ACC112 (cell line): ENCODE results near the gene KLK2.

Experiments
- H2AFZ ChIP-seq: fragments of 200-600 bp; sonication (generic); one replicate; pipeline ENCODE4 v1.6.0; 2017; ENCODE audit warnings: antibody characterized with exemption, low read length; ENCODE audit not compliant: unreplicated experiment
- H3K27ac ChIP-seq: fragments of 200-600 bp; sonication (generic); 2 replicates; pipeline ENCODE4 v1.5.1; 2014; ENCODE audit warnings: low read depth, mild to moderate bottlenecking, antibody characterized with exemption, low read length, moderate library complexity
- H3K27me3 ChIP-seq: fragments of 200-600 bp; sonication (generic); 2 replicates; pipeline ENCODE4 v1.6.1; 2014; ENCODE audit warnings: mild to moderate bottlenecking, antibody characterized with exemption, low read length, moderate library complexity, mixed read lengths; ENCODE audit not compliant: insufficient read depth
- H3K36me3 ChIP-seq: fragments of 200-600 bp; sonication (generic); 2 replicates; pipeline ENCODE4 v1.6.1; 2016; ENCODE audit warnings: mild to moderate bottlenecking, antibody characterized with exemption, low read length, moderate library complexity, mixed read lengths; ENCODE audit not compliant: insufficient read depth
- H3K4me1 ChIP-seq: fragments of 200-600 bp; sonication (generic); one replicate; pipeline ENCODE4 v1.6.1; 2016; ENCODE audit warnings: low read length, mixed read lengths; ENCODE audit not compliant: insufficient read depth, unreplicated experiment, control insufficient read depth
- H3K4me3 ChIP-seq: fragments of 200-600 bp; sonication (generic); 2 replicates; pipeline ENCODE4 v1.5.1; 2014; ENCODE audit warnings: mild to moderate bottlenecking, low read depth, low read length
- H3K79me2 ChIP-seq: fragments of 200-600 bp; sonication (generic); one replicate; pipeline ENCODE4 v1.6.0; 2016; ENCODE audit warnings: low read length; ENCODE audit not compliant: control insufficient read depth, unreplicated experiment, insufficient read depth

KLK2 gene

GRCh38 chr19:50875795-50876422 is 2.7 kb downstream of the KLK2 start:
- no peak overlapping the region for H3K4me3 ChIP-seq
- peaks cover 79% of the 10 kb centered on the region for H3K27me3 ChIP-seq
- H3K4me1 ChIP-seq, result no peaks in the 10 kb centered on the region
- no peaks in the 10 kb centered on the region for H3K79me2 ChIP-seq
- H3K27ac ChIP-seq, result no peak overlapping the region
- H3K36me3 ChIP-seq, result no peaks in the 10 kb centered on the region
- H2AFZ ChIP-seq, result no peak overlapping the region

DNA sequence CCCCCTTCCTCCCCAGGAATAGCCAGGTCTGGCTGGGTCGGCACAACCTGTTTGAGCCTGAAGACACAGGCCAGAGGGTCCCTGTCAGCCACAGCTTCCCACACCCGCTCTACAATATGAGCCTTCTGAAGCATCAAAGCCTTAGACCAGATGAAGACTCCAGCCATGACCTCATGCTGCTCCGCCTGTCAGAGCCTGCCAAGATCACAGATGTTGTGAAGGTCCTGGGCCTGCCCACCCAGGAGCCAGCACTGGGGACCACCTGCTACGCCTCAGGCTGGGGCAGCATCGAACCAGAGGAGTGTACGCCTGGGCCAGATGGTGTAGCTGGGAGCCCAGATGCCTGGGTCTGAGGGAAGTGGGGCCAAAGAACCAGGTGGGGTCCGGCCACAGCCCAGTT is 3.2 kb downstream of the KLK2 start:
- Histone ChIP-seq H3K4me1 (no peaks in the 10 kb centered on the region), H3K27ac (no peak overlapping the region), H3K79me2 (no peaks in the 10 kb centered on the region), H2AFZ (no peak overlapping the region), H3K4me3 (no peak overlapping the region), H3K27me3 (peaks cover 75% of the 10 kb centered on the region), H3K36me3 (no peaks in the 10 kb centered on the region)

GRCh38 chr19:50877338-50877737 is 4.1 kb downstream of the KLK2 start:
- H2AFZ ChIP-seq, result no peak overlapping the region

GRCh38 chr19:50878851-50879250 is 5.6 kb downstream of the KLK2 start:
- H2AFZ ChIP-seq, result no peak overlapping the region
- H3K79me2 ChIP-seq, result no peaks in the 10 kb centered on the region
- H3K4me1 ChIP-seq, result no peaks in the 10 kb centered on the region
- H3K36me3 ChIP-seq, result no peaks in the 10 kb centered on the region
- no peak overlapping the region for H3K4me3 ChIP-seq
- H3K27me3 ChIP-seq, result peaks cover 76% of the 10 kb centered on the region
- no peak overlapping the region for H3K27ac ChIP-seq

More at GRCh38 chr19:50877338-50877737, 4.1 kb downstream of the KLK2 start:
- Histone ChIP-seq H3K79me2 (no peaks in the 10 kb centered on the region), H3K27ac (no peak overlapping the region), H3K27me3 (peaks cover 77% of the 10 kb centered on the region), H3K4me3 (no peak overlapping the region), H3K4me1 (no peaks in the 10 kb centered on the region), H3K36me3 (no peaks in the 10 kb centered on the region)

DNA sequence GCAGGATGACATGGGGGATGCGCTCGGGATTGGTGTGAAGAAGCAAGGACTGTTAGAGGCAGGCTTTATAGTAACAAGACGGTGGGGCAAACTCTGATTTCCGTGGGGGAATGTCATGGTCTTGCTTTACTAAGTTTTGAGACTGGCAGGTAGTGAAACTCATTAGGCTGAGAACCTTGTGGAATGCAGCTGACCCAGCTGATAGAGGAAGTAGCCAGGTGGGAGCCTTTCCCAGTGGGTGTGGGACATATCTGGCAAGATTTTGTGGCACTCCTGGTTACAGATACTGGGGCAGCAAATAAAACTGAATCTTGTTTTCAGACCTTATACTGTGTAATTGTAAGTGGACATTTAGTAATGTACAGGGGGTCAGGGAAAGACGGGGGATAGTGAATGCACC is 7.0 kb downstream of the KLK2 start:
- no peaks in the 10 kb centered on the region for H3K79me2 ChIP-seq
- H3K27ac ChIP-seq, result no peak overlapping the region
- H3K27me3 ChIP-seq, result peaks cover 70% of the 10 kb centered on the region
- H2AFZ ChIP-seq, result no peak overlapping the region
- H3K36me3 ChIP-seq, result no peaks in the 10 kb centered on the region
- H3K4me3 ChIP-seq, result no peak overlapping the region
- no peaks in the 10 kb centered on the region for H3K4me1 ChIP-seq

DNA sequence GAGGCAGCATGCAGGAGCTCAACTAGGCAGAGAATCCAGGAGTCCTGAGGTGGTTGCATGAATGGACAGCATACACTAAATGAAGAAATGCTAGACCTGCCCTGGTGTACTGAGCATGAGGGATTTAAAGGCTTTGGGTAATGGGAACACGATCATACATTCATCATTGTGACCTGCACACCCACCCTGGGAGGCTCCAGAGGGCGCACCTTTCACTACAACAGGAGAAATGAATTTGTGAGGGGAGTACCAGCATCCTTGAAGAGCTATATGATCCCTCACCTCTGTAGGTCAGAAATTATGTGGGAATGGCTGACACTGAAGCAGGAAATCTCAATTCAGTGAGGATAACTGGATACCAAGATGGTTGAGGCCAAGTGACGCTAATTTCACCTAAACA is 8.9 kb downstream of the KLK2 start:
- no peak overlapping the region for H3K4me3 ChIP-seq
- H3K36me3 ChIP-seq, result no peaks in the 10 kb centered on the region
- H3K27ac ChIP-seq, result no peak overlapping the region
- H3K27me3 ChIP-seq, result peaks cover 60% of the 10 kb centered on the region
- H3K79me2 ChIP-seq, result no peaks in the 10 kb centered on the region
- no peaks in the 10 kb centered on the region for H3K4me1 ChIP-seq
- H2AFZ ChIP-seq, result no peak overlapping the region

- Histone ChIP-seq H3K27ac (no peak overlapping the region), H3K36me3 (no peaks in the 10 kb centered on the region), H3K4me1 (no peaks in the 10 kb centered on the region), H3K27me3 (peaks cover 27% of the 10 kb centered on the region), H3K4me3 (no peak overlapping the region), H2AFZ (no peak overlapping the region), H3K79me2 (no peaks in the 10 kb centered on the region)
Measured at GRCh38 chr19:50889638-50890037, 16.4 kb downstream of the KLK2 start.

DNA sequence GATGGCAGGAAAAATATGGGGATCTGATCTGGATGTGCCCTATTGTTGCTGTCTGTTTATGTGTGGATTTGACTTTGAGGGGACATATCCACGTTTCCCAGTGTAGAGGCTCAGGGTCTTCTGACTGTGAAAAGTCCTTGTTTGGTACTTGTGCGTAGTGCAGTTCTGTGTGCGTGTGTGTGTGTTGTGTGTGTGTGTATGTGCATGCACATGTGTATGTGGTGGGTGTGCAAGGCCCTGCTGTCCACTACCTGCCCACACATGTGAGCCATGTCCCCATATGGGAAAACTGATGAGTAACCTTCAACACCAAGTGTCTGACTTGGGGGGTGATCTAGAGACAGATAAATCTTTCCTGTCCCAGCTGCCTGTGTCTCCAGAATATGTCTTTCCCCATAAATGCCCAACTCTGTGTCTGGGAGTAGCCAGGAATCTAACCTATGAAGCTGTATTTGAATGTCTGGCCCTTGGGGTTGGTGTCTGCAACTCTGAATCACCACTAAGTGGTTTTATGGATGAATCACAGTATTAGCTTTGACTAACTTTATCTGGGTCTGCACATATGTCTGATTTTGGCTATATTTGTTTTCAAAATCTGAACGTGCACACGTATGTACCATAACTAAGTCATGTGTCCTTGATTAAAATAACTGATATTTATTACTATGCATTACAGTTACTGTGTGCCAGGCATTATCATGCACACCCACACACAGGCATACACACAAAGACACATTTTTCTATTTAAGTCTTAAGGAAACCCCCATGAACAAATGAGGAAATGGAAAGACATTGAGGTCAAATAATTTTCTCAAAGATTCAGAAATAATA is 17.4 kb downstream of the KLK2 start:
- H3K27ac ChIP-seq, result no peak overlapping the region
- no peak overlapping the region for H3K4me3 ChIP-seq
- no peaks in the 10 kb centered on the region for H3K79me2 ChIP-seq
- H3K36me3 ChIP-seq, result no peaks in the 10 kb centered on the region
- no peaks in the 10 kb centered on the region for H3K4me1 ChIP-seq
- H2AFZ ChIP-seq, result no peak overlapping the region
- H3K27me3 ChIP-seq, result peaks cover 26% of the 10 kb centered on the region

DNA sequence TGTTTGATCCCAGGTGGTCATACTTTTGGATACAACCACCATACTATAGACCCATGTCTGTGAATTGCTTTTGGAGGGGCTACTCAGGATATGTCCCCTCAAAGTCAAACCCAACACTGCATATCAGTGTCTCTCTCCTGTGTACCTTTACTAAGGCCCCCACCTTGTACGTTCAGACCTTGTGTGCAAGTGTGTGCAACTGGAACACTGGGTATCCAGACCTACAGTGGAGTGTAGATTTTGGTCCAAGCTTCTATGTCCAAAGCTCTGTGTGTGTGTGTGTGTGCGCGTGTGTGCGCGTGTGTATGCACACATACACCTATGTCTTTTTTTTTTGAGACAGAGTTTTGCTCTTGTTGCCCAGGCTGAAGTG is 18.0 kb downstream of the KLK2 start:
- Histone ChIP-seq H3K79me2 (no peaks in the 10 kb centered on the region), H2AFZ (no peak overlapping the region), H3K4me3 (no peak overlapping the region), H3K4me1 (no peaks in the 10 kb centered on the region), H3K36me3 (no peaks in the 10 kb centered on the region), H3K27ac (no peak overlapping the region), H3K27me3 (peaks cover 22% of the 10 kb centered on the region)

DNA sequence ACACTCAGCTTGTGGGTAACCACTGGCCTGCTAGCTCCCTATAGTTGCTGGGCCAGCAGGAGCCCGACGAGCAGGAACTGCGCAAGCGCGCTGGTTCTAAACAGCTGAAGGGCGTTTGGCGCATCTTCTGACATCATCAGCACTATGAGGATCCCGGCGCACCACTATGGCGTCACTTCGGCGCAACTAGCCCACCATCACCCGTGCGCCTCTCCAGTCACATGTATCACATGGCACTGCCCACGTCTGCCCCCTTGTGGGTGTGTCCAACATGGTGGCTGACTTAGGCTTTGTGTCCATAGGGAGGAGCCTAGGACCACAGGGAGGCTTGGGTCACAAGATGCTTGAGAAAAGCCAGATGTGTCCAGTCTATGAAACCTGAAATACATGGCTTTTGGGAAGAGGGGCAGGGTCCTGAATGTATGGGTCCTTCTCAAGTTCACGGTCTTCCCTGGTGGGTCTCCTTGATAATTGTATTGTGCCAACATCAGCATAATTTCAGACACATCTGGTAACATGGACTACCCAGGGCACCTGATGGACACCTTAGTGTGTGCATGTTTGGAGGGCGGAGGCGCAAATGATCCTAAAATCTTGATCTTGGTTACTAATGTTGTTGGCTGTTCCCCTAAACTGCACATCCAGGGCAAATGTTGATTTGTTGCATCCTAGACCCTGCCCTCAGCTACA is 20.0 kb downstream of the KLK2 start:
- no peak overlapping the region for H2AFZ ChIP-seq
- no peak overlapping the region for H3K4me3 ChIP-seq
- H3K27me3 ChIP-seq, result peaks cover 19% of the 10 kb centered on the region; the same call in 1 of the 2 replicates
- H3K4me1 ChIP-seq, result no peaks in the 10 kb centered on the region
- no peaks in the 10 kb centered on the region for H3K79me2 ChIP-seq
- no peak overlapping the region for H3K27ac ChIP-seq
- no peaks in the 10 kb centered on the region for H3K36me3 ChIP-seq
